SK-N-MC (cell line): ENCODE data around the gene CYB5A.

Source experiments
- DNase-seq: peaks from one replicate; pipeline ENCODE4 v3.0.0-alpha.2; 2011; ENCODE audit warnings: low read depth, low spot score
- H3K27ac ChIP-seq: fragments of 200-600 bp; sonication (generic); 2 replicates; pipeline ENCODE4 v1.5.1; 2016; ENCODE audit warnings: mixed run types
- H3K36me3 ChIP-seq: fragments of 200-600 bp; sonication (generic); 2 replicates; pipeline ENCODE4 v1.6.1; 2017; ENCODE audit warnings: antibody characterized with exemption, low read length, mixed read lengths; ENCODE audit not compliant: insufficient read depth
- H3K4me3 ChIP-seq: fragments of 200-600 bp; sonication (generic); 2 replicates; pipeline ENCODE4 v1.5.1; 2016
- H3K9ac ChIP-seq: fragments of 200-600 bp; sonication (generic); 2 replicates; pipeline ENCODE4 v1.8.0; 2017; ENCODE audit warnings: mixed run types, mixed read lengths; ENCODE audit not compliant: insufficient read length
- H3K9me3 ChIP-seq: fragments of 200-600 bp; sonication (generic); 2 replicates; pipeline ENCODE4 v1.6.1; 2017; ENCODE audit warnings: low read depth, mild to moderate bottlenecking, antibody characterized with exemption, low read length, moderate library complexity, mixed read lengths
- EZH2 ChIP-seq: fragments of 200-600 bp; sonication (generic); IDR thresholded peaks from one replicate; pipeline ENCODE4 v1.6.1; 2017; ENCODE audit warnings: antibody characterized with exemption
- FOXP2 ChIP-seq: optimal IDR thresholded peaks from 2 replicates; pipeline ENCODE3; 2011; ENCODE audit warnings: mild to moderate bottlenecking, moderate library complexity; ENCODE audit not compliant: insufficient read depth; ENCODE audit errors: extremely low read length, control extremely low read depth
- POLR2AphosphoS5 ChIP-seq: IDR thresholded peaks from 2 replicates; pipeline ENCODE4 v1.6.1; 2012; ENCODE audit warnings: mild to moderate bottlenecking, low read depth, low read length, borderline replicate concordance

Gene CYB5A, protein sequence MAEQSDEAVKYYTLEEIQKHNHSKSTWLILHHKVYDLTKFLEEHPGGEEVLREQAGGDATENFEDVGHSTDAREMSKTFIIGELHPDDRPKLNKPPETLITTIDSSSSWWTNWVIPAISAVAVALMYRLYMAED

DNA sequence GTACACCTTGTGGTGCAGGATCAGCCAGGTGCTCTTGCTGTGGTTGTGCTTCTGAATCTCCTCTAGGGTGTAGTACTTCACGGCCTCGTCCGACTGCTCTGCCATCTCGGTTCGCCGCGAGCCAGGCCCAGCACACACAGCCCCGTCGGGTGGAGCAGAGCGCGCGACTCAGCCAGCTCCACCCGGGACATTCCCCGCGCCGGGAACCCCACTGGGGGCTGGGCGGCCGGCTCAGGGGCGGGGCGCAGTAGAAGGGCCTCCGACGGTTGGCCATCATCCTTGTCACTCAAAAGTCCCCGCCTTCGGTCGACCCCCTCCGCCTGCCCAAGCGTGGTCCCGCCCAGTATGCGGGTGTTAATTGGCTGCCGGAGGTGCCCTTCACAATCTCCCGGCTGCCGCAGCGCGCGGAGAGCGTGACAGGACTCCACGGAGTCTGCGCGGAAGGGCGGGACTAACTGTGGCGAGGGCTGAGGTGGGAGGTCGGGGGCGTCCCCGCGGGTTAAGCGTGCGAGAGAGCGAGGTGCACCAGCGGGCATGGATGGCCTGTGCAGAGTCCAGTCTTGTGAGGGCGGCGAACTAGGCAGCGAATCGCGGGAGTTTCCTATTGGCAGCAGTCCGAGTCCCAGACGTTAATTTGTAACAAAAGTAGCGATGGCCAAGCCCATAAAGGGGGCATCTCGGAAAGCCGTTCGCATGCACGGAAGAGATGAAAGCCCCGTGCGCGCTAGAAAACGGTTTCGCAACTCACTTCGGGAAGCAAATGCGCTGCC, at the start of gene CYB5A:
CYB5A (minus strand) TSS at position 193 of the 770 bp plus-strand sequence; CDS start at position 105, 88 bp downstream.
- no peak within 1 kb of the TSS for H3K27ac ChIP-seq
- TF ChIP-seq FOXP2 (no peak), POLR2AphosphoS5 (peak; percentile 91)
- peak within 1 kb of the TSS; percentile 49 for H3K9ac ChIP-seq
- H3K9me3 ChIP-seq: no peaks in the 10 kb centered on the region
- peak; percentile 72 for DNase-seq
- no peaks in the 10 kb centered on the region for H3K36me3 ChIP-seq
- peak within 1 kb of the TSS; percentile 85 for H3K4me3 ChIP-seq

DNA sequence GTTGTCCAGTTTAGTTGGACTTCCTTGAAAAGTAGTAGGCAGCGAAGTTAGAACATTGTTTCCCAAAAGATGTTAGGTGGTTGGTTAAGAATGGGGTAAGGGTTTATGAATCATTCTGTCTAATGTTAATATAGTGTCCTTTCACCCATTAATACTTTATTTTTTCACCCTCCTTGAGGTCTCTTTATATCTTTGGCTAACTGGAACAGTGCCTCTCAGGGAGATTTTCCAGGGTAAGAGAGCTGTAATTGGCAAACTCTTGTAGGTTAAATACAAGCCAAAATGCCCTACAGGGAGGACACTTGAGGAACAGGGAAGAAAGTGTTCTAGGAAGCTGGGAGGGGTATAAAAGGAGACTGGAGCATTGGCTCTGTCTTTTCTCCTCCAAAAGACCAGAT, 46.1 kb upstream of the CYB5A start:
- Histone ChIP-seq H3K9ac (no peak overlapping the region), H3K36me3 (no peaks in the 10 kb centered on the region), H3K4me3 (no peak overlapping the region), H3K27ac (no peak overlapping the region), H3K9me3 (no peaks in the 10 kb centered on the region)
- no peak for DNase-seq
- TF ChIP-seq FOXP2 (no peak), EZH2 (no peak), POLR2AphosphoS5 (no peak)

DNA sequence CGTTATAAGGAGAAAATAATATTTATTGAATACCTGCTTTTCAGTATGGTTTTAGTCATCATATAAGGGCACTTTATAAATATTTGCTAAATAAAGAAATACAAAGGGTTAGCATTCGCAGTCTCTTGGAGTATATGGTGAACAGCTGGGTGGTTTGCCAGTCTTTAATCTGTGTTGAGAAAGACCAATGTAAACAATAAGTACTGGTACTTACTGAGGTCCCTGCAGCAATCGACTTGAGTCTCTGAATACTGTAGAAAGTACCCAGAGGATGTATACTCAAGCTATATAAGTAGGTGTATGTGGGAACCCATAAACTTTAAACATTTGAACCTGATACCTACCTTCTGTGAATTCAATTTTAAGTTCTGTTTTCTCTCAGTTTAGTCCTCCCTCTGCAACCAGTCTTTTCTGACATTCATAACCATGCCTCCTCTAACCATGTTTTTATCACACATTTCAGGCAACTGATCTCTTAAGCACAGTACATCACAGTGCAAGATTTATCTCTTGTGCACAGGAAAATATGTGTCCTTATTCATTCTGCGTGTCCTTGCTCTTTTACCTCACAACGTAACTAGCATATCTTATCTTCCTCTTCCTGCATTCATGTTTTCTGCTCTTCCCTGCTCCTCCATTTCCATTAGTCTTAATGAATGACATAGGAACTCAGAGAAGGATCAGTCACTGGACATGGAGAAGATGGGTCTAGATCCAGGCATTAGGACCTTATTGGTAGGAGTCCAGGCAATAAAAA, 45.6 kb upstream of the CYB5A start:
- H3K9ac ChIP-seq: no peak overlapping the region

DNA sequence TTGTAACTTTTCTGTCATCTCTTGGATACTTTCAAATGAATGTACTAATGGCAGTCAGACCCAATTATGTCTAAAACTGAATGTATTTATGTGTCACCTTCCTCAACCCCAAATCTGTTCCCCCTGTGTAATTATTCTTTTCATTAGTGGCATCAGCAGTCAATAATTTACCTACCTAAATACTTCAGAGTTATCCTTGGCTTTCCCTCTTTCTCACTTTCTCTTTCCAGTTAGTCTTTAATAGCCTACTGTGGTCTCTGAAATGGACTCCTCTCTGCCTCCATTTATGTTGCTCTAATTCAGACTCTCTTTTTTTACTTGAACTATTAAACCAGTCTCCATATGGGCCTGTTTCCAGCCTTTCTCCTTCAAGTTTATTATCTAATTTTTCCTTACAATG, 44.9 kb upstream of the CYB5A start:
- TF ChIP-seq EZH2 (no peak), FOXP2 (no peak), POLR2AphosphoS5 (no peak)

More for the DNA sequence above, 45.6 kb upstream of the CYB5A start:
- no peaks in the 10 kb centered on the region for H3K9me3 ChIP-seq
- H3K4me3 ChIP-seq: no peak overlapping the region
- H3K27ac ChIP-seq: no peak overlapping the region
- DNase-seq: no peak
- H3K36me3 ChIP-seq: no peaks in the 10 kb centered on the region
- TF ChIP-seq EZH2 (no peak), FOXP2 (no peak), POLR2AphosphoS5 (no peak)

DNA sequence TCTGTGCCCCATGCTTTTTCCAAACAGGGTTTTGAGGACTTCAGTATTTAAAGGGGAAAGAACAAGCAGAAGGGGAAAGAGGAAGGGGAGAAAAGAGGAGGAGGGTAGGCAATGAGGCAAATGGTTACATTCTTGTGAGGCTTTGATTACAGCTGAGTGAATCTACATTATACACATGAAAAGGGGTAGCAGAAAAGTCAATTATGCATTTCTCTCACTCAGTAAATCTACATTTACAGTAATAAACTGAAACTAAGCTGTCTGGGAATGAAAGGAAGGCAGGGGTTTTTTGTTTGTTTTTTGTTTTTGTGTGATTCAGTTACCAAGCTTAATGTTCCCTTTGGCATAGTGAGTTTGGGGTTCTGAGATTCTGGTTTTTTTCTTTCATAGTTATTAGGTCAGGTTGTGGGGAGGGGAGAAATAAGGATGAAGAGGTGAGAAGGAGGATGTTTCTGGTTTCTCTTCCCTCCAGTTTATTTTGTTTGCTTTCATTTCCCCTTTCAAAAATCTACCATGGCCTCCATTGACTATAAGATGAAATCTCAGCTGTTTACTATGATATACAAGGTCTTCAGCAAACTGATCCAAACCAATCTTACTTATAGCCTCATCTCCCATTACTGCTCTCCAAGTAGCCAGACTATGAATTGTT, 42.6 kb upstream of the CYB5A start:
- no peaks in the 10 kb centered on the region for H3K36me3 ChIP-seq
- H3K9ac ChIP-seq: no peak overlapping the region
- TF ChIP-seq POLR2AphosphoS5: no peak
- no peak for TF ChIP-seq EZH2
- TF ChIP-seq FOXP2: no peak
- no peak overlapping the region for H3K4me3 ChIP-seq
- no peak for DNase-seq
- no peak overlapping the region for H3K27ac ChIP-seq
- no peaks in the 10 kb centered on the region for H3K9me3 ChIP-seq

More for the DNA sequence above, 44.9 kb upstream of the CYB5A start:
- no peak overlapping the region for H3K9ac ChIP-seq
- no peak overlapping the region for H3K4me3 ChIP-seq
- no peaks in the 10 kb centered on the region for H3K9me3 ChIP-seq
- no peak overlapping the region for H3K27ac ChIP-seq
- no peak for DNase-seq
- no peaks in the 10 kb centered on the region for H3K36me3 ChIP-seq

DNA sequence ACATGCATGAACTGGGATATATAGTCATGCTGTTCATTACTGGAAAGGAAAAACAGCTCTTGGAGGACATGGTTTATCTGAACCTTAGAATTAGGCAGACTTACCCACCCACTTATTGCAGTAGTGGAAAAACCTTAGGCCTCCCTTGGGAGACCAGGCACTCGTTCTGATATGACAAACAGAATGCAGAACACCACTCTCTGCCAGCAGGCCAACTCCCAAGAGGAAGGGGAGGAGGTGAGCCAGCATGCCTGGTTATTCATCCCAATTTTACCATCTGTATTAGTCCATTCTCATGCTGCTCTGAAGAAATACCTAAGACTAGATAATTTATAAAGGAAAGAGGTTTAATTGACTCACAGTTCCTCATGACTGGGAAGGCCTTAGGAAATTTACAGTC, 41.3 kb upstream of the CYB5A start:
- TF ChIP-seq EZH2: no peak
- no peak for TF ChIP-seq POLR2AphosphoS5
- no peak for TF ChIP-seq FOXP2
- Histone ChIP-seq H3K36me3 (no peaks in the 10 kb centered on the region), H3K9me3 (no peaks in the 10 kb centered on the region), H3K27ac (no peak overlapping the region), H3K9ac (no peak overlapping the region), H3K4me3 (no peak overlapping the region)
- no peak for DNase-seq

DNA sequence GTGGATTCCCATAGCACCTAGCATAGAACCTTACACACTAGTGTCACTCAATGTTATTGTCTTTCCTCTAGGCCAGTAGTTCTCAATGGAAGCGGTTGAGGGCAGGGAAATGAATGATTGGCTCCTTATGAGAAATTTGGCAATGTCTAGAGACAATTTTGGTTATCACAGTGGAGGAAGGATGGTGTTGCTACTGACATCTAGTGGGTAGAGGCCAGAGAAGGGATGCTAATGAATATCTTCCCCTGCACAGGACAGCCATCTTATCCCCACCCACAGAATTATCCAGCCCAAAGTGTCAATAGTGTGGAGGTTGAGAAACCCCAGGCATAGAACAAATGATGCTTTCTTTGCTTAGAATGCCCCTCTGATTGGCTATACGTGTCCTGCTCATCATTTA, 39.6 kb upstream of the CYB5A start:
- H3K27ac ChIP-seq: no peak overlapping the region
- no peaks in the 10 kb centered on the region for H3K36me3 ChIP-seq
- TF ChIP-seq FOXP2: no peak
- no peak for TF ChIP-seq POLR2AphosphoS5
- no peak for TF ChIP-seq EZH2
- H3K4me3 ChIP-seq: no peak overlapping the region
- no peak overlapping the region for H3K9ac ChIP-seq
- DNase-seq: no peak
- H3K9me3 ChIP-seq: no peaks in the 10 kb centered on the region

DNA sequence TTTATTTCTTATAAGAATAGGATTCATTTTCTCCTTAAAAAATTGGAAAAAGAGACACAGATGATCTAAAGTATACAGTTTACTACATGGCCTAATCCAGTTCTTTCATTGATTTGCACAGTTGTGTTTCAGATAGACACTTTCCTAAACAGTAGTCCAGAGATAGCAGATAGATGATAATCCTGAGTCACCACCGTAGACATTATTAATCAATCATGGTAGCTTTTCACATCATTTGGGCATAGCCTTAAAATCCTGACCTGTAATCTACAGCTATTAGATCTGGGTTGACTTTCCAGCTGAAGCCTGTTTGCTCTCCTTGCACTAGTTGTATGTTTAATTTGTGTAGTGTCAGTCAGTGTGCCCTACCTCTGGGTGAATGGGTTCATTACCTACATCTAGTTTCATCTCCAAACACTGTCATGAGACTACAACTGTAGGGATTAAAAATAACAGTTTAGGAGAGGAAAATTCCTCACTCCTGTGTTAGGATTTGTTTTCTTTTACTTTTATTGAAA, 38.0 kb upstream of the CYB5A start:
- no peak overlapping the region for H3K4me3 ChIP-seq
- TF ChIP-seq EZH2 (no peak), POLR2AphosphoS5 (no peak), FOXP2 (no peak)
- no peak overlapping the region for H3K9ac ChIP-seq

More for the DNA sequence above, 38.0 kb upstream of the CYB5A start:
- DNase-seq: no peak
- no peaks in the 10 kb centered on the region for H3K9me3 ChIP-seq
- H3K36me3 ChIP-seq: no peaks in the 10 kb centered on the region
- H3K27ac ChIP-seq: no peak overlapping the region
